Uterus (tissue), 4 donors: Measurements from ENCODE around the gene PTBP2. TPM values are rescaled to one million over a fixed set of nuclear protein-coding genes. Genes with fewer than 3 reads are reported as not detected.
A peak's percentile ranks its signal among the peaks of the same experiment; 100 is the strongest.

ENCODE experiments used
- DNase-seq, 2 donors: peaks; one replicate each; pipeline ENCODE4 v3.0.0-alpha.2; 2019 to 2020
- H3K27ac ChIP-seq, 2 donors: fragments of 200-600 bp; sonication (generic); 1 replicate in 1 of 2; 2 replicates in 1 of 2; pipeline ENCODE4 v1.5.1; 2016 to 2018
- H3K27me3 ChIP-seq, 2 donors: fragments of 200-600 bp; sonication (generic); one replicate each; pipeline ENCODE4 v1.5.1; 2018 to 2019; ENCODE audit warnings: control low read depth in 1 of 2
- H3K36me3 ChIP-seq, 2 donors: fragments of 200-600 bp; sonication (generic); one replicate each; pipeline ENCODE4 v1.5.1; 2019; ENCODE audit warnings: control low read depth in 1 of 2
- H3K4me1 ChIP-seq, 2 donors: fragments of 200-600 bp; sonication (generic); one replicate each; pipeline ENCODE4 v1.5.1; 2018 to 2019; ENCODE audit warnings: control low read depth in 1 of 2
- H3K4me3 ChIP-seq, 2 donors: fragments of 200-600 bp; sonication (generic); 1 replicate in 1 of 2; 2 replicates in 1 of 2; pipeline ENCODE4 v1.5.1; 2018 to 2019; ENCODE audit warnings: mild to moderate bottlenecking in 1 of 2
- H3K9me3 ChIP-seq, 2 donors: fragments of 200-600 bp; sonication (generic); one replicate each; pipeline ENCODE4 v1.5.1; 2019; ENCODE audit warnings: control low read depth in 1 of 2
- CTCF ChIP-seq, 4 experiments: fragments of 200-600 bp in 2 of 4; fragments of 450-650 bp in 2 of 4; sonication (generic) in 2 of 4; IDR thresholded peaks; one replicate each; pipeline ENCODE4 v1.5.1; 2016 to 2019; ENCODE audit warnings: antibody characterized with exemption in 4 of 4, mild to moderate bottlenecking in 2 of 4, moderate library complexity in 1 of 4
- POLR2A ChIP-seq, 2 donors: fragments of 450-650 bp; IDR thresholded peaks; one replicate each; pipeline ENCODE4 v1.6.1; 2016; ENCODE audit warnings: antibody characterized with exemption in 2 of 2, mild to moderate bottlenecking in 1 of 2, moderate library complexity in 1 of 2
- intact Hi-C: fragments of 100-400 bp; cut with DNase I; formaldehyde crosslinking; loops from one replicate; pipeline ENCODE4 v1.15.1; 2023; ENCODE audit warnings: low total_unique reads
- total RNA-seq, 4 donors: library from RNA; depleted of rRNA in 3 of 4; stranded (reverse); fragments of >200 nt in 3 of 4; gene quantifications; one replicate each; pipeline versions ENCODE4 v1.1.0 to v1.2.4, GENCODE V29; 2014 to 2023
- donor health status: DM: yes; HTN: yes; CAD: no.

The PTBP2 gene
- total RNA-seq, 4 donors from 2014 or later, result 32.3 to 189 (median 57.5) TPM

- intact Hi-C loops, result no loop called here
Measured at GRCh38 chr1:96721053-96721415, 550 bp upstream of the PTBP2 start.

DNA sequence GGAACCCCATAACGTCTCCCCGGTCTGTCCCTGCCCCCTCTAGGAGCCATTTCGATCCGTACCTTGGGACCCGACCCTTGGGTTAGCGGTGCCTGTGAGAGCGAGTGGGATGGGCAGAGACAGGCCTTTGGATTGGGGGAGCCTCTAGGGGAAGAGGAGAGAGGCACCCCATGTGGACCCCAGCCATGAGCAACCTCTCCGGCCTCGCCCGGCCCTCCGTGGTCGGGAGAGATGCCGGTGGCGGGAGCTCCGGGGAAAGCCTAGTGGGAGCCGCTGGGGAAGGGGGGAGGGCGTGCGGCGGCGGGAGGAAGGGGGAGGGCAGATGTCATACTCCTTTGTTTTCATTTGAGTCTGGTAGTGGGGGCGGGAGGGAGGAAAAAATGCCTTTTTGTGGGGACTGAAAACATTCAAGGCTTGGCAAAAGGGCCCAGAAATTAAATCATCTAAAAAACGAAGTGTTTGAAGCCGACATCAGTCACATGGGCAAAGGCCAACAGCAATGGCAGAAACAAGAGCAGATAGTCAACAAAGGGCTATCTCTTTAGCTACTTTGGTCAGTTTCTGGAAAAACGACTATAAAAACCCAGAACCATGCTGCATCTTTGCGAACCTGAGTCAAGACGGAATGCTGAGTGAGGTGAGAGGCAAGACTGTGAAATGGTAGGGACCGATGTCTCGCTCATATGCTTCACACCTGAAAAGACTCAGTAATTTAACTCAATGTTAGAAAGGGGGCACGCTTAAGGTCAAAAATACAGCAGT lies 758 bp downstream of the PTBP2 start:
- no peaks in the 10 kb centered on the region for H3K27me3 ChIP-seq
- peak; percentile 62 to 63 for DNase-seq
- H3K4me1 ChIP-seq, result no peaks in the 10 kb centered on the region
- intact Hi-C loops, result no loop called here
- H3K4me3 ChIP-seq, result peak overlapping the region; percentile 79 to 88
- TF ChIP-seq CTCF (IDR thresholded peaks at IDR 0.05) (no peak), POLR2A (IDR thresholded peaks at IDR 0.05) (no peak)
- H3K27ac ChIP-seq, result peak overlapping the region; percentile 97 to 99
- no peaks in the 10 kb centered on the region for H3K9me3 ChIP-seq
- H3K36me3 ChIP-seq, result no peaks in the 10 kb centered on the region

More at GRCh38 chr1:96721053-96721415, 550 bp upstream of the PTBP2 start:
- TF ChIP-seq POLR2A (IDR thresholded peaks at IDR 0.05) (no peak), CTCF (IDR thresholded peaks at IDR 0.05) (no peak)
- no peaks in the 10 kb centered on the region for H3K4me1 ChIP-seq
- no peaks in the 10 kb centered on the region for H3K36me3 ChIP-seq
- DNase-seq, result no peak
- H3K9me3 ChIP-seq, result no peaks in the 10 kb centered on the region
- H3K27me3 ChIP-seq, result no peaks in the 10 kb centered on the region
- H3K4me3 ChIP-seq, result peak overlapping the region; percentile 79 to 88
- peak overlapping the region; percentile 97 to 99 for H3K27ac ChIP-seq

DNA sequence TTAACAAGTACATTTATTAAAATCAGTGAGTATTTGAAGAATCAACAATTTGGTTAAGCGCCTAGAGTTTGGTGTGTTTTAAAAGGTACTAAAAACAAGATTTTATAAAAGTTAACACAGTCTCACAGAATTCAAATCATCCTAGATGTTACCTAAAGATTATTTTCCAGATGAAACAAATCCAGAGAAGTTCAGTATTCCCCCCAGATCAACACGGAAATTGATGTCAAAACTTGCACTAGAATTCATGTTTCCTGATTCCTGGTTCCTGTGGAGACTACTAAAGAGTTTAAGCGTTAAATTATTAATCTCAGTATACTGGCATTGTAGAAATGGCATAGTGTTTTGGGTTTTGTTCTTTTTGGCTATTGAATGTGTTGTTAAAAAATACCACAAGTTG lies 1.4 kb downstream of the PTBP2 start:
- Histone ChIP-seq H3K27ac (peak overlapping the region; percentile 97 to 99), H3K9me3 (no peaks in the 10 kb centered on the region), H3K36me3 (no peaks in the 10 kb centered on the region), H3K27me3 (no peaks in the 10 kb centered on the region), H3K4me1 (no peaks in the 10 kb centered on the region), H3K4me3 (peak overlapping the region; percentile 79 to 88)
- intact Hi-C loops, result no loop called here
- no peak for TF ChIP-seq CTCF (IDR thresholded peaks at IDR 0.05)
- TF ChIP-seq POLR2A (IDR thresholded peaks at IDR 0.05), result no peak
- DNase-seq, result no peak

DNA sequence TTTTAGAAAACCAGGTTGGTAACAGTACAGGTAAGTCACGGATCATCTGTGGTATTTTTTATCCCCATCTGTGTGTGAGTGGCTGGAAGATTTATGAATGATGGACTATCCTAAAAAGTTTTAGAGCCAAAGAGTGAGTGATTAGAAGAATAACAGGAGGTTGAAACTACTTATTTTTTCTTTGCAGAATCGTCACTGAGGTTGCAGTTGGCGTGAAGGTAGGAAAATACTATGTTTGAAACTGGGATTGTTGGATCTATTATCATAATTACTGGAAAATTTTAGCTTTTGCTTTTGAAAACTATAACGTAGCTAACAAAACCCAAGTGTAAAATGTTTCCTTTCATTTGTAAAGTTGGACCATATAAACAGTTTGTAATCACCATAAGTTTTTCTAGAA lies 1.8 kb downstream of the PTBP2 start:
- intact Hi-C loops, result no loop called here
- no peak for DNase-seq
- peak overlapping the region; percentile 79 to 88 for H3K4me3 ChIP-seq
- no peaks in the 10 kb centered on the region for H3K4me1 ChIP-seq
- no peaks in the 10 kb centered on the region for H3K27me3 ChIP-seq
- TF ChIP-seq CTCF (IDR thresholded peaks at IDR 0.05) (no peak), POLR2A (IDR thresholded peaks at IDR 0.05) (no peak)
- H3K9me3 ChIP-seq, result no peaks in the 10 kb centered on the region
- no peaks in the 10 kb centered on the region for H3K36me3 ChIP-seq
- peak overlapping the region; percentile 97 to 99 for H3K27ac ChIP-seq

DNA sequence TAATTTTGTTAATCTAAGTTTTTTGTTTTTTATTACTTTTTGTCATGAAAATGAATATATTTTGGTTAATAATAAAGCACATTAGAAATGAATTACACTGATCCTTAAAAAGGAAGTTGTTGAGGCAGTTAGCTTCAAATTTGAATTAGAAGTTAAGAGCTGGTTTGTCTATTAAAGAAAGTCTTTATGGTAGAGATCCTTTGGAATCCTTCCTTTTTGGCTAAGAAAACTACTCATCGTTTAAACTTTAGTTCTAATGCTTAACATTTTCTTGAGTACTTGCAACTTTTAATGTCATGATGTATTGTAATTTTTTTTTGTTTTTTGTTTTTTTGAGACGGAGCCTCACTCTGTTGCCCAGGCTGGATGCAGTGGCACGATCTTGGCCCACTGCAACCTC lies 2.4 kb downstream of the PTBP2 start:
- Histone ChIP-seq H3K27ac (peak overlapping the region in 1 of 2 donors; percentile 99), H3K4me1 (no peaks in the 10 kb centered on the region), H3K27me3 (no peaks in the 10 kb centered on the region), H3K4me3 (peak overlapping the region in 1 of 2 donors; percentile 79), H3K9me3 (no peaks in the 10 kb centered on the region), H3K36me3 (no peaks in the 10 kb centered on the region)
- intact Hi-C loops, result no loop called here
- no peak for DNase-seq
- TF ChIP-seq CTCF (IDR thresholded peaks at IDR 0.05) (no peak), POLR2A (IDR thresholded peaks at IDR 0.05) (no peak)
